Vagina (tissue), 2 donors: ENCODE results near the gene LRRC73.

ENCODE experiments used
- CTCF ChIP-seq, 3 experiments: fragments of 450-650 bp in 2 of 3; fragments of 200-600 bp in 1 of 3; sonication (generic) in 1 of 3; IDR thresholded peaks; one replicate each; pipeline ENCODE4 v1.5.1; 2017 to 2019; ENCODE audit warnings: antibody characterized with exemption in 3 of 3, mild to moderate bottlenecking in 2 of 3, moderate library complexity in 2 of 3
- POLR2A ChIP-seq, 2 donors: fragments of 450-650 bp; IDR thresholded peaks; one replicate each; pipeline ENCODE4 v1.6.1; 2017; ENCODE audit warnings: antibody characterized with exemption in 2 of 2, mild to moderate bottlenecking in 2 of 2, moderate library complexity in 2 of 2
- POLR2AphosphoS5 ChIP-seq, 2 donors: sonication (generic); formaldehyde crosslinking; IDR thresholded peaks; one replicate each; pipeline ENCODE4 v1.9.0; 2017; ENCODE audit warnings: antibody characterized with exemption in 2 of 2, mild to moderate bottlenecking in 2 of 2, low read depth in 1 of 2; ENCODE audit not compliant: insufficient read depth in 1 of 2

- no peak for TF ChIP-seq CTCF (IDR thresholded peaks at IDR 0.05)
- TF ChIP-seq POLR2A (IDR thresholded peaks at IDR 0.05): no peak
- no peak for TF ChIP-seq POLR2AphosphoS5 (IDR thresholded peaks at IDR 0.05; ENCODE audit: insufficient read depth in 1 of 2, low read depth in 1 of 2)
Measured at GRCh38 chr6:43504756-43505593, 5.2 kb downstream of the LRRC73 start.
